RWPE2 (cell line): ENCODE measurements around the gene PSME4.
A peak's percentile ranks its signal among the peaks of the same experiment; 100 is the strongest.
"Not testable (repeated sequence)": the region's sequence is repeated elsewhere in the genome, so short reads cannot be mapped to it uniquely, and the experiment has no call there.

Experiments used
- ATAC-seq: fragments of 200-7000 bp; cut with Tn5 transposase; 3 replicates; pipeline ENCODE4 v1.9.1; 2021; ENCODE audit warnings: low read depth
- DNase-seq: peaks from one replicate; pipeline ENCODE4 v3.0.0-alpha.2; 2020; ENCODE audit warnings: low spot score
- H3K27ac ChIP-seq: fragments of 450-650 bp; 2 replicates; pipeline ENCODE4 v1.5.1; 2017; ENCODE audit warnings: mild to moderate bottlenecking; ENCODE audit not compliant: poor library complexity, severe bottlenecking
- H3K27me3 ChIP-seq: fragments of 250-450 bp; sonication (Bioruptor Pico); 2 replicates; pipeline ENCODE4 v1.5.1; 2021; ENCODE audit warnings: mild to moderate bottlenecking, moderate library complexity; ENCODE audit not compliant: insufficient read depth, poor library complexity, severe bottlenecking
- H3K36me3 ChIP-seq: fragments of 250-450 bp; sonication (Bioruptor Pico); 2 replicates; pipeline ENCODE4 v1.5.1; 2020; ENCODE audit warnings: low read depth, mild to moderate bottlenecking, moderate library complexity
- H3K4me1 ChIP-seq: fragments of 250-450 bp; sonication (Bioruptor Pico); 2 replicates; pipeline ENCODE4 v1.5.1; 2021; ENCODE audit warnings: mild to moderate bottlenecking, moderate library complexity; ENCODE audit not compliant: insufficient read depth, poor library complexity, severe bottlenecking
- H3K4me3 ChIP-seq: fragments of 250-450 bp; sonication (Bioruptor Pico); 2 replicates; pipeline ENCODE4 v1.5.1; 2021; ENCODE audit warnings: mild to moderate bottlenecking, moderate library complexity; ENCODE audit not compliant: severe bottlenecking
- H3K9me3 ChIP-seq: fragments of 250-450 bp; sonication (Bioruptor Pico); 2 replicates; pipeline ENCODE4 v1.5.1; 2021; ENCODE audit warnings: mild to moderate bottlenecking, moderate library complexity; ENCODE audit not compliant: severe bottlenecking
- TF ChIP-seq, protein P1 (sequence below): fragments of 450-650 bp; IDR thresholded peaks from one replicate; pipeline ENCODE4 v1.5.1; 2017; ENCODE audit warnings: mild to moderate bottlenecking, moderate library complexity; ENCODE audit not compliant: poor library complexity, severe bottlenecking

Gene PSME4

DNA sequence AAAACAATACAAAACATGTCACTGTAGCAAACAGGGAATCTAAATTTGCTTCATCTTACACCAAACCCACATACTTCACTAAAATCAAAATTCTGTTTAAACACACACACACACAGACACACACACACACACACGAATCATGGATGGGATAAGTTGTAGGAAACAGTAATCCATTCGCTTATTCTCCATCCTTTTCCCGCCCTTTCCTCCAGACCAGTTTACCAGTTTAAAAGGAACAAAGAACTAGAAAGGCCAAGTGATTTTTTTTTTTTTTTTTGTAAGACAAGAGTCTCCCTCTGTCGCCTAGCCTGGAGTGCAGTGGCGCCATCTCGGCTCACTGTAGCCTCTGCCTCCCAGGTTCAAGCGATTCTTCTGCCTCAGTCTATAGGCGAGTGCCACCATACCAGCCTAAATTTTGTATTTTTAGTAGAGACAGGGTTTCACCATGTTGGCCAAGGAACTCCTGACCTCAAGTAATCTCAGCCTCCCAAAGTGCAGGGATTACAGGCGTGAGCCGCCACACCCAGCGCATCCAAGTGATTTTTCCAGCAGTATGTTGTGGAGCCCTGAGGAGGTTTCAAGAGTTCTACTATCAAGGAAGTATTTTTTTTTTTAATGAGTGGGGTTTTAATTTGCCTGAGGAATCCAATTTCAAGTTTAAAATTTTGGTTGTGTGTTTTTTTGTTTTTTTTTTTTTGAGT, 5.7 kb downstream of the PSME4 start:
- Histone ChIP-seq H3K4me1 (peaks cover 40% of the 10 kb centered on the region), H3K27me3 (no peaks in the 10 kb centered on the region), H3K9me3 (no peaks in the 10 kb centered on the region), H3K4me3 (no peak overlapping the region), H3K36me3 (peaks cover 5% of the 10 kb centered on the region; the same call in 1 of the 2 replicates), H3K27ac (peak overlapping the region; percentile 25)
- DNase-seq, result no peak
- TF ChIP-seq, protein P1, sequence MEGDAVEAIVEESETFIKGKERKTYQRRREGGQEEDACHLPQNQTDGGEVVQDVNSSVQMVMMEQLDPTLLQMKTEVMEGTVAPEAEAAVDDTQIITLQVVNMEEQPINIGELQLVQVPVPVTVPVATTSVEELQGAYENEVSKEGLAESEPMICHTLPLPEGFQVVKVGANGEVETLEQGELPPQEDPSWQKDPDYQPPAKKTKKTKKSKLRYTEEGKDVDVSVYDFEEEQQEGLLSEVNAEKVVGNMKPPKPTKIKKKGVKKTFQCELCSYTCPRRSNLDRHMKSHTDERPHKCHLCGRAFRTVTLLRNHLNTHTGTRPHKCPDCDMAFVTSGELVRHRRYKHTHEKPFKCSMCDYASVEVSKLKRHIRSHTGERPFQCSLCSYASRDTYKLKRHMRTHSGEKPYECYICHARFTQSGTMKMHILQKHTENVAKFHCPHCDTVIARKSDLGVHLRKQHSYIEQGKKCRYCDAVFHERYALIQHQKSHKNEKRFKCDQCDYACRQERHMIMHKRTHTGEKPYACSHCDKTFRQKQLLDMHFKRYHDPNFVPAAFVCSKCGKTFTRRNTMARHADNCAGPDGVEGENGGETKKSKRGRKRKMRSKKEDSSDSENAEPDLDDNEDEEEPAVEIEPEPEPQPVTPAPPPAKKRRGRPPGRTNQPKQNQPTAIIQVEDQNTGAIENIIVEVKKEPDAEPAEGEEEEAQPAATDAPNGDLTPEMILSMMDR, result no peak
- no peak for ATAC-seq

DNA sequence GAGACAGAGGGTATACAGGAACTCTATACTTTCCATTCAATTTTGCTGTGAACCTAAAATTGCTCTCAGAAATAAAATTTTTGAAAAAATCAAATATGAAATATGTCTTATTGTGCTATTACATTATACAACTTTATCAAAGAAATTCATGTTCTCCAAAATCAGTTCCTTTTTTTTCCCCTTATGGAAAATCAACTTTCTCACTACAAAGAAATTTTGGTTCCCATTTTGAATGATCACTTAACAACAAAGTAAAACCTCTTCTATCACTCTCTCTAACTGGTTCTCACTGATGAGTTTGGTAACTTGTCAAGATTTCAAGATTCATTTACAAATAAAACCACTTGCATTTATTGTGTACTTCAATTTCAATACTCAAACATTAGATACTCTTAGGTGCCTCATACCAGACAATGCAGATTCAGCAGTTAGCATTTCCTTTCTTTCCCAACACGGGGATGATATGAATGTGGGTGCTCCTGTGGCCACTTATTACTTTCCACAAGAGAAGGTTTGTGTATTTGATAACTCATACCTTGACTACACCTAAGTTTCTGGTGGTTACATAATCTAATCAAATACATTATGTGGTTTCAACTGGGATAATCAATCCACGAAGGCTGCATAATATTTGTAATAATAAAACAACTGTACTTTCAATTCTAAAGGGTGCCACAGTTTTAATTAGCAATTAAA, 6.4 kb downstream of the PSME4 start:
- Histone ChIP-seq H3K27me3 (no peaks in the 10 kb centered on the region), H3K4me3 (no peak overlapping the region), H3K27ac (peak overlapping the region; percentile 25), H3K36me3 (peaks cover 8% of the 10 kb centered on the region; the same call in 1 of the 2 replicates), H3K4me1 (peaks cover 40% of the 10 kb centered on the region), H3K9me3 (no peaks in the 10 kb centered on the region)
- DNase-seq (no peak), ATAC-seq (peak; percentile 42; the same call in 1 of the 3 replicates)
- TF ChIP-seq, protein P1, result no peak

DNA sequence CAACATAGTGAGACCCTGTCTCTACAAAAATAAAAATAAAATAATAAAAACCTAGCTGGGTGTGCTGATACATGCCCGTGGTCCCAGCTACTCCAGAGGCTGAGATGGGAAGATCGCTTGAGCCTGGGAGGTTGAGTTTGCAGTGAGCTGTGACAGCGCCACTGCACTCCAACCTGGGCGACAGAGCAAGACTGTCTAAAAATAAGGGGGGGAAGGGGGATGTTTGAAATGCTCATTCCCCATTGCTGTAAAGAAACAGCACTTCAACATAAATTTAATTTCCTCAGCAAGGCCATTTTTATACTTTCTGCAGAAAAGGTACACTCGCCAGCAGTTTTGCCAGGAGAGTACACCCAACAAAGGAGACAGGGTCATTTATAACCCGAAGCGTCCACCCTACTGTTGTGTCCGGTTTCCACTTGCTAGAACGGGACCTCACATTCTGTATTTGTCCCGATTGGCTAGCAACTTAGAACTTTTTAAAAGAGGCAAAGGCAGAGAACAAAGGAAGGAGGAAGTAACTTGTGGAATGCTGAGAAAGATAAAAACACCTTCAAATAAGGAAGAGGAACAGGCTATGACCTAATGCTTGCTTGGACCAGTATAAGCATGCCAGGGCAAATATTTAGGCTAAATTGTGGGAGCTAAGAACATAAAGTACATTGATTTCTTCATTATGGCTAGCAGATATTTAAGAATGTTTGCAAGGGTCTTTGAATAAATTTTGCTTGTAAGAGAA, 9.1 kb downstream of the PSME4 start:
- H3K4me3 ChIP-seq, ATAC-seq, DNase-seq, H3K27me3 ChIP-seq, H3K36me3 ChIP-seq, H3K9me3 ChIP-seq: not testable (repeated sequence)
- Histone ChIP-seq H3K27ac (peak overlapping the region; percentile 81), H3K4me1 (peaks cover 35% of the 10 kb centered on the region)

GRCh38 chr2:53960476-53960875, 10.3 kb downstream of the PSME4 start:
- Histone ChIP-seq H3K9me3 (no peaks in the 10 kb centered on the region), H3K4me3 (no peak overlapping the region), H3K27me3 (no peaks in the 10 kb centered on the region), H3K4me1 (peaks cover 35% of the 10 kb centered on the region), H3K36me3 (peaks cover 8% of the 10 kb centered on the region; the same call in 1 of the 2 replicates), H3K27ac (peak overlapping the region; percentile 81)
- ATAC-seq, result no peak
- TF ChIP-seq, protein P1, result no peak
- no peak for DNase-seq

DNA sequence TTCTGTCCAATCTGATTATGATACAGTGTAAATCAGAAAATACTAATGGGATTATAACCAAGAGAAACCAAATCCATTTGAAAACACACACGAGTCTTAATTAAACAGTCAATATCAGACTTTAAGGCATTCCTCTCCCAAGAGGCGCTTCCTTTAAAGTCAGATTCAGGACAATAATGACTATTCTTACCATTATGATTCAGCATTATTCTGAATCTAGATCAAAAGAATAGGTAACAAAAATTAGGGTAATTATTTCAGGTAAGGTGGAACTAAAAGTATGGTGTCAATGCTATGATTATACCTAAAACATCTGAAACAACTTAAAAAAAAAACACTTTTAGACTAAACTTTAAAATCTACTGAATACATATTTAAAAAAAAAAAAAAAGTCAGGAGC, 12.3 kb downstream of the PSME4 start:
- peaks cover 18% of the 10 kb centered on the region for H3K4me1 ChIP-seq
- no peaks in the 10 kb centered on the region for H3K9me3 ChIP-seq
- H3K27me3 ChIP-seq, result no peaks in the 10 kb centered on the region
- peaks cover 8% of the 10 kb centered on the region; the same call in 1 of the 2 replicates for H3K36me3 ChIP-seq
- H3K4me3 ChIP-seq, result no peak overlapping the region
- DNase-seq (no peak), ATAC-seq (no peak)
- TF ChIP-seq, protein P1, result no peak
- H3K27ac ChIP-seq, result no peak overlapping the region
